Esophagus (tissue), 2 donors: Measurements from ENCODE around the gene GPR160. TPM values are rescaled to one million over a fixed set of nuclear protein-coding genes. Genes with fewer than 3 reads are reported as not detected.

Experiments used
- H3K27ac ChIP-seq, 2 donors: one replicate each; pipeline ENCODE4 v1.5.1; 2013; ENCODE audit warnings: low read depth in 2 of 2, mild to moderate bottlenecking in 2 of 2, inconsistent platforms in 1 of 2, low read length in 1 of 2, moderate library complexity in 1 of 2
- H3K27me3 ChIP-seq, 2 donors: one replicate each; pipeline ENCODE4 v1.6.1; 2013; ENCODE audit warnings: low read length in 2 of 2, control low read depth in 1 of 2, mild to moderate bottlenecking in 1 of 2; ENCODE audit not compliant: insufficient read depth in 2 of 2, control insufficient read depth in 1 of 2
- H3K36me3 ChIP-seq, 2 donors: one replicate each; pipeline ENCODE4 v1.6.1; 2013; ENCODE audit warnings: low read length in 1 of 2; ENCODE audit not compliant: control insufficient read depth in 2 of 2, insufficient read depth in 2 of 2
- H3K4me1 ChIP-seq, 2 donors: one replicate each; pipeline ENCODE4 v1.6.1; 2013; ENCODE audit warnings: low read length in 1 of 2; ENCODE audit not compliant: control insufficient read depth in 2 of 2, insufficient read depth in 2 of 2
- H3K4me3 ChIP-seq, 2 donors: one replicate each; pipeline ENCODE4 v1.5.1; 2013; ENCODE audit warnings: low read length in 2 of 2, mild to moderate bottlenecking in 2 of 2, low read depth in 1 of 2, moderate library complexity in 1 of 2
- H3K9me3 ChIP-seq, 2 donors: one replicate each; pipeline ENCODE4 v1.6.1; 2013; ENCODE audit warnings: mild to moderate bottlenecking in 2 of 2, low read depth in 1 of 2, low read length in 1 of 2, moderate library complexity in 1 of 2; ENCODE audit not compliant: control insufficient read depth in 2 of 2, insufficient read depth in 1 of 2
- WGBS, 2 donors: extraction: QIAGEN DNeasy Blood & Tissue Kit; methylation state at CpG; one replicate each; pipeline ENCODE4 v1.1.7; 2013; 5-methylcytosine and 5-hydroxymethylcytosine counted together
- polyA plus RNA-seq, 2 donors: library from polyadenylated mRNA; stranded (reverse); fragments of 200-250 nt; gene quantifications; one replicate each; pipeline ENCODE4 v1.2.3, GENCODE V29; 2013
- donor health status: healthy with polysubstance abuse.
- donor health status: Bipolar disorder and iron deficiency.

The GPR160 gene
- polyA plus RNA-seq, 2 donors, result 0.69 to 2.1 TPM

- H3K36me3 ChIP-seq, result no peaks in the 10 kb centered on the region
- 56 to 63% methylated on average over 5 of the region's 5 CpGs for WGBS, 2 donors
- no peaks in the 10 kb centered on the region for H3K4me1 ChIP-seq
- no peak overlapping the region for H3K27ac ChIP-seq
- no peaks in the 10 kb centered on the region for H3K27me3 ChIP-seq
- H3K4me3 ChIP-seq, result no peak overlapping the region
- H3K9me3 ChIP-seq, result no peaks in the 10 kb centered on the region
These were observed 8.7 kb downstream of the GPR160 start for GRCh38 chr3:170046269-170047132.

DNA sequence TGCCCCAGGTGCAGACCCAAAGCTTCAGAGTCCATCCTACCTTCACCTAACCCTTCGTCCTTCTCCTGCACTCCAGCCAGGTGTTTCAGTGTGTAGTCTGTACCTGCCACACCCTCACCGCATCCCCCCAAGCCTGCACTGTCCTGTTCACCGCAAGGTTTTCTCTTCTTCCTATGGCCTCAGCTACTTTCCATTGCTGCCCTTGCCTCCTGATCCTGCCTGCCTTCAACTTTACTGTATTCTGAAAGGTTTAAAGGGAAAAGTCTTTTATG is 9.3 kb downstream of the GPR160 start:
- Histone ChIP-seq H3K27me3 (no peaks in the 10 kb centered on the region), H3K4me1 (no peaks in the 10 kb centered on the region)

GRCh38 chr3:170049146-170050000 is 11.6 kb downstream of the GPR160 start:
- no peak overlapping the region for H3K27ac ChIP-seq
- H3K4me1 ChIP-seq, result no peaks in the 10 kb centered on the region
- 62 to 67% methylated on average over 10 of the region's 10 CpGs for WGBS, 2 donors

More for the DNA sequence above, 9.3 kb downstream of the GPR160 start:
- Histone ChIP-seq H3K36me3 (no peaks in the 10 kb centered on the region), H3K9me3 (no peaks in the 10 kb centered on the region), H3K4me3 (no peak overlapping the region), H3K27ac (no peak overlapping the region)
- WGBS, 2 donors, result 93 to 96% methylated on average over 2 to 3 of the region's 3 CpGs

DNA sequence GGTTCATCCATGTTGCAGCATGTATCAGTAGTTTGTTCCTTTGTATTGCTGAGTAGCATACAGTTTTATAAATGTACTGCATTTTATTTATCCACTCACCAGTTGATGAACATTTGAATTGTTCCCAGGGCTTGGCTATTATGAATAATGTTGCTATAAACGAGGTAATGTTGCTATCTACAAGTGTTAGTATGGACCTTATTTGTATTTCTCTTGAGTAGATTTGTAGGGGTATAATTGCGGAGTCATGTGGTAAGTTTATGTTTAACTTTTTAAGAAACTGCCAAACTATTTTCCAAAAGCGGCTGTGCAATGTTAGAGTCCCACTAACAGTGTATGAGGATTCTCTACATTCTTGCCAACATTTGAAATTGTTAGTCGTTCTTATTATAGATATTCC is 13.0 kb downstream of the GPR160 start:
- WGBS, 2 donors, result 72 to 82% methylated on average over 4 of the region's 4 CpGs
- Histone ChIP-seq H3K27ac (no peak overlapping the region), H3K4me3 (no peak overlapping the region), H3K27me3 (no peaks in the 10 kb centered on the region), H3K9me3 (no peaks in the 10 kb centered on the region), H3K4me1 (no peaks in the 10 kb centered on the region), H3K36me3 (no peaks in the 10 kb centered on the region)

More at GRCh38 chr3:170049146-170050000, 11.6 kb downstream of the GPR160 start:
- no peaks in the 10 kb centered on the region for H3K9me3 ChIP-seq
- H3K36me3 ChIP-seq, result no peaks in the 10 kb centered on the region
- no peaks in the 10 kb centered on the region for H3K27me3 ChIP-seq
- H3K4me3 ChIP-seq, result no peak overlapping the region

DNA sequence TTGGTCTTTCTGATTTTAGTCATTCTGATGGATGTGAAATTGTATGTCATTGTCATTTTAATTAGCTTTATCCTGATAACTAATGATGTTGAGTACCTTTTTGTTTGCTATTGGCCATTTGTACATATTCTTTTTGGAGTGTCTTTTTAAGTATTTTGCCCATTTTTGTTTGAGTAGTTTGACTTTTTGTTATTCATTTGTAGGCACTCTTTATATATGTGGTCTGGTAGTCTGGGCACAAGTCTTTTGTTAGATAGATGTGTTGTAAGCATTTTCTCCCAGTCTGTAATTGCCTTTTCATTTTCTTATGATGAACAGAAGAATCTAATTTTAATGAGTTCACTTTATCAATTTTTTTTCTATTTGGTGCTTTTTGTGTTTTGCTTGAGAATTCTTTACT is 14.6 kb downstream of the GPR160 start:
- no peak overlapping the region for H3K27ac ChIP-seq
- H3K4me1 ChIP-seq, result no peaks in the 10 kb centered on the region
- H3K27me3 ChIP-seq, result no peaks in the 10 kb centered on the region
- no peaks in the 10 kb centered on the region for H3K36me3 ChIP-seq
- no peaks in the 10 kb centered on the region for H3K9me3 ChIP-seq
- H3K4me3 ChIP-seq, result no peak overlapping the region

DNA sequence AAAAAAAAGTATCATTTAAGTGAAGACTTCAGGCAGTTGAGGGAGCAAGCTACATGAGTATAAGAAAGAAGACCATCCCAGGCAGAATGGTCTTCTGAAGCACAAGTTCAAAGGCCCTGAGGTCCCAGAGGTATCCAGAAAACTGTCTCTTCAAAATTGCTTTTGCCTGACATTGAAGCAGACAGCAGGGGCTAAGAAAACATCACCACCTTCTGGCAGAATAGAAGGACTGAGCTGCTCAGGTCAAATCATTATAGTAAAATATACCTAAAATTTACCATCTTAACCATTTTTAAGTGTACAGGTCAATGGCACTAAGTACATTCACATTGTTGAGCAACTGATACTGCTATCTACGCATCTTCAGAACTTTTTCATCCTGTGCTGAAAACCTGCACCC is 16.4 kb downstream of the GPR160 start:
- H3K27ac ChIP-seq, result no peak overlapping the region
- no peak overlapping the region for H3K4me3 ChIP-seq
- no peaks in the 10 kb centered on the region for H3K4me1 ChIP-seq
- H3K27me3 ChIP-seq, result no peaks in the 10 kb centered on the region
- H3K9me3 ChIP-seq, result no peaks in the 10 kb centered on the region
- WGBS, 2 donors, result 94 to 100% methylated on average over 1 of the region's 1 CpG
- no peaks in the 10 kb centered on the region for H3K36me3 ChIP-seq

- no peaks in the 10 kb centered on the region for H3K4me1 ChIP-seq
- no peak overlapping the region for H3K27ac ChIP-seq
- H3K36me3 ChIP-seq, result no peaks in the 10 kb centered on the region
- H3K9me3 ChIP-seq, result no peaks in the 10 kb centered on the region
- 76 to 80% methylated on average over 5 of the region's 5 CpGs for WGBS, 2 donors
- H3K27me3 ChIP-seq, result no peaks in the 10 kb centered on the region
- no peak overlapping the region for H3K4me3 ChIP-seq
These were observed 17.4 kb downstream of the GPR160 start for GRCh38 chr3:170055209-170055608.

DNA sequence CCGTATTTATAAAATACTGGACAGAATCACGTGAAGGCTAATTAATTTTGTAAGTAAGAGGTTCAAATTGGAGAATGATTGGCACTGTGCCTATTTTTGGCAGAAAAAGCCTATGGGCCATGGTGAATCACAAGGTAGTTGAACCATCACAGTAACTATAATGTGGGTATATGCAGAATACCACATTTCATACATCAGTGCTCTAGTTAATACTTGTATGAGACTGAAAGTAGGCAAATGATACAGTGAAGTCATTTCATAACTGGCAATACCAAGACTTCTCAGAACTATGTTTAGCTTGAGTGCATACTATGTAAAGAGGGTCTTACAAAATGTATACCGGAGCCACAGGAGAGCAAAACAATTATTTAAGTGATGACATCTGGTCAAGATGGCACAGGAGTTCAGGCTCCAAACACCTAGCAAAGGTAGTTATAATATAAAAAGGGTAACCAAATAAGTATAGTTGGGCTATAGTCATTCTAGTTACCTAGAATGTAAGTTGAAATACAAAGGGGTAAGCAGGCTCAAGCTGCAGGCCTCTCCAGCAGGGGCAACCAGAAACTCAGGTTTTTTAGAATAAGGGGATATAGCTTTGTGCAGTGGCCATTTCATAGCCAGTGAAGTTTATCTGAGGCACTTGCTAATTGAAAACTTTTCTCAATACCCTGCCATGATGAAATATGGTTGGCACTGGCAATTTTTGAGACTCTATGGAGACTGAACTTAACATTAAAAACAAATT is 19.1 kb downstream of the GPR160 start:
- H3K9me3 ChIP-seq, result no peaks in the 10 kb centered on the region
- 74 to 81% methylated on average over 3 of the region's 3 CpGs for WGBS, 2 donors

GRCh38 chr3:170057550-170057949 is 19.8 kb downstream of the GPR160 start:
- Histone ChIP-seq H3K36me3 (no peaks in the 10 kb centered on the region), H3K27ac (no peak overlapping the region), H3K27me3 (no peaks in the 10 kb centered on the region), H3K4me3 (no peak overlapping the region), H3K4me1 (no peaks in the 10 kb centered on the region), H3K9me3 (no peaks in the 10 kb centered on the region)
- 57 to 87% methylated on average over 3 of the region's 3 CpGs for WGBS, 2 donors

More for the DNA sequence above, 19.1 kb downstream of the GPR160 start:
- Histone ChIP-seq H3K4me1 (no peaks in the 10 kb centered on the region), H3K4me3 (no peak overlapping the region), H3K27ac (no peak overlapping the region), H3K27me3 (no peaks in the 10 kb centered on the region), H3K36me3 (no peaks in the 10 kb centered on the region)
